PC-3 (cell line): ENCODE results near the gene SLK.

Source experiments
- CTCF ChIP-seq: fragments of 300-600 bp; sonication (generic); conservative IDR thresholded peaks from 2 replicates; pipeline ENCODE4 v1.5.1; 2017; ENCODE audit warnings: antibody characterized with exemption, low read depth, mild to moderate bottlenecking, low read length
- EZH2 ChIP-seq: fragments of 300-600 bp; sonication (generic); IDR thresholded peaks from one replicate; pipeline ENCODE4 v1.6.1; 2017; ENCODE audit warnings: antibody characterized with exemption, mild to moderate bottlenecking, low read length; ENCODE audit not compliant: unreplicated experiment

- TF ChIP-seq CTCF: no peak
- no peak for TF ChIP-seq EZH2
Observed at GRCh38 chr10:104041891-104042535, 75.1 kb downstream of the SLK start.
